ENCODE results near the gene RREB1.

Gene RREB1, protein sequence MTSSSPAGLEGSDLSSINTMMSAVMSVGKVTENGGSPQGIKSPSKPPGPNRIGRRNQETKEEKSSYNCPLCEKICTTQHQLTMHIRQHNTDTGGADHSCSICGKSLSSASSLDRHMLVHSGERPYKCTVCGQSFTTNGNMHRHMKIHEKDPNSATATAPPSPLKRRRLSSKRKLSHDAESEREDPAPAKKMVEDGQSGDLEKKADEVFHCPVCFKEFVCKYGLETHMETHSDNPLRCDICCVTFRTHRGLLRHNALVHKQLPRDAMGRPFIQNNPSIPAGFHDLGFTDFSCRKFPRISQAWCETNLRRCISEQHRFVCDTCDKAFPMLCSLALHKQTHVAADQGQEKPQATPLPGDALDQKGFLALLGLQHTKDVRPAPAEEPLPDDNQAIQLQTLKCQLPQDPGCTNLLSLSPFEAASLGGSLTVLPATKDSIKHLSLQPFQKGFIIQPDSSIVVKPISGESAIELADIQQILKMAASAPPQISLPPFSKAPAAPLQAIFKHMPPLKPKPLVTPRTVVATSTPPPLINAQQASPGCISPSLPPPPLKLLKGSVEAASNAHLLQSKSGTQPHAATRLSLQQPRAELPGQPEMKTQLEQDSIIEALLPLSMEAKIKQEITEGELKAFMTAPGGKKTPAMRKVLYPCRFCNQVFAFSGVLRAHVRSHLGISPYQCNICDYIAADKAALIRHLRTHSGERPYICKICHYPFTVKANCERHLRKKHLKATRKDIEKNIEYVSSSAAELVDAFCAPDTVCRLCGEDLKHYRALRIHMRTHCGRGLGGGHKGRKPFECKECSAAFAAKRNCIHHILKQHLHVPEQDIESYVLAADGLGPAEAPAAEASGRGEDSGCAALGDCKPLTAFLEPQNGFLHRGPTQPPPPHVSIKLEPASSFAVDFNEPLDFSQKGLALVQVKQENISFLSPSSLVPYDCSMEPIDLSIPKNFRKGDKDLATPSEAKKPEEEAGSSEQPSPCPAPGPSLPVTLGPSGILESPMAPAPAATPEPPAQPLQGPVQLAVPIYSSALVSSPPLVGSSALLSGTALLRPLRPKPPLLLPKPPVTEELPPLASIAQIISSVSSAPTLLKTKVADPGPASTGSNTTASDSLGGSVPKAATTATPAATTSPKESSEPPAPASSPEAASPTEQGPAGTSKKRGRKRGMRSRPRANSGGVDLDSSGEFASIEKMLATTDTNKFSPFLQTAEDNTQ (N-terminal part only)

DNA sequence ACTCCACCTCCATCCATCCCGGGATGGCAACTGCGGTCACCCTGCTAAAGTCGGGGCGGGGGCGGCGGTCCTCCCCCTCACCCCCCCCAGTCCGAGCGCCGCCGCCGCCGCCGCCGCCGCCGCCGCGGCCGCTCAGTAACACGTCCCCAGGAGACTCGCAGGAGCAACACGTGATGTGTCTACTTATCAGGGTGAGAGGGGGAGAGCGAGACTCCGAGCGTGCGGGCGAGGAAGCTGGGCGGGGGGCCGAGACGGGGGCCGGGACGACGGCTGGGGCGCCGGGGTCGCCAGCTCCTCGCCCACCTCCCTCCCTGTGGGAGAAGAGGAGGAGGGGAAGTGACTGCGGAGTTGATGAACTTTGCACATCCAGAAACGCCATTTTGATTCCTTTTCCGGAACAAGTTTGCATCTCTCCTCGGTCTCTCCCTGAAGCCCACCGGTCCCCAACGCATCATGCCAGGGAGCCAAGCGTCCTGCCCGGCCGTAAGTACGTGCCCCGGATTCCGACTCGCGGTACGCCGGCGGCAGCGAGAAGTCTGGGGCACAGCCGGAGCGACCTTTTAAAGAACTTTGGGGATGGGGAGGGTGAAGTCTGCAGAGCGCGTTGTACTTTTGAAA is at the start of gene RREB1:
RREB1 (plus strand) TSS at position 384 of the 618 bp plus-strand sequence. CDS start 73,951 bp downstream, outside the sequence.
- no peak for DNase-seq

DNA sequence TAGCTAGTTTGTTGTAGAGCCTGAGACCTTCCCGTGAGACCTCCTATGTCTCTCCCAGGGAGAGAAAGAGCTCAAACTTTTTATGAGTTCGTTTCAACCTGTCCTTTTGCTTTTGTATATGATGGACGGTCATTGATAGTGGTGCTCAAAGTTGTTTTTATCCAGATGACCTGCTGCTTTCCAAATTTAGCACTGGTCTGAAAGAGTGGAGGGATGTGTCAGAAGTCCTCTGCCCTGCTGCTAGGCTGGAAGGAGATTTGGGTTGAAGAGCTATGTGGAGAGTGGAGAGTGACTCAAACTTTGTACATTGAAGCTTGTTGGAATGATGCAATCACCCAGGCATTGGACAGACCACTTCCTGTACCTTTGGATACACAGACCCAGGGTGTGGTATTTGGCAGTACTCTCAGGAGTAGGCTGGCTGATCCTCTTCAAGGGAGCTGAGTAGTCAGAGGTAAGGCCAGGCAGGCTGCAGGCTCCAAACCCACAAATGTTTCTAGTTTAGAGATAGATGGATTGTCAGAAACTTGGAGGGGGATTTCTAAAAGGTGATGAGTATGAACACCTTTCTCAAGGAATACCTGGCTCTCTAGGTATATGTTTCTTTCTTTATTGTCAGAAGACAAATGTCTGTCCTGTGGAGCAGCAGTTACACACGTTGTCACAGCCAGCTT is 49.4 kb upstream of the RREB1 start:
- DNase-seq, result peak; percentile 51

DNA sequence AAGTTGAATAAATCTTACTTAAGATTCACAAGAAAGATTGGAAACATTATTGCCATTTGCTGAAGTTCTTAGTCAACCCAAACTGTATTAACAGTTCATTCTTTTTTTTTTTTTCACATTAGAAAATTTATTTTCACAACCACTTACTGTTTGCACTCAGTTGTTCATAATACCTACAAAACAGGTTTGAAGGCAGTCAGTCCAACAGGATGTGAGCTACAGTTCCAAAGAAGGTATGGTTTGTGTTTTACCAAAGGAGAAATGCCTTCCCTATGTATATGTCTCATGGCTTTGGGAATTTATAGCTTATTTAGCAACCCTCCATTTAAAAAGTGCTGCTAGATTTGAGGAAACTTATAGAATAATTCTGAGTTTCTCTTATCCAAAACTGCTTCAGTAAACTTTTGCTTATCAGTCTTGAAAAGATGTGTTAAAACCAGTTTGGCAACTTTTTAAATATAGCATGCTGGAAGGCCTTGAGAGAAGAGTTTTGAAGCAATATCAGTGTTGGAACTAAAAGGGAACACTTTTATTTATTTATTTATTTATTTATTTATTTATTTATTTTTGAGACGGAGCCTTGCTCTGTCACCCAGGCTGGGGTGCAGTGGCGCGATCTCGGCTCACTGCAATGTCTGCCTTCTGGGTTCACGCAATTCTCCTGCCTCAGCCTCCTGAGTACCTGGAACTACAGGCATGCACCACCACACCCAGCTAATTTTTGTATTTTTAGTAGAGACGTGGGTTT is 46.8 kb upstream of the RREB1 start:
- peak; percentile 7 for DNase-seq

DNA sequence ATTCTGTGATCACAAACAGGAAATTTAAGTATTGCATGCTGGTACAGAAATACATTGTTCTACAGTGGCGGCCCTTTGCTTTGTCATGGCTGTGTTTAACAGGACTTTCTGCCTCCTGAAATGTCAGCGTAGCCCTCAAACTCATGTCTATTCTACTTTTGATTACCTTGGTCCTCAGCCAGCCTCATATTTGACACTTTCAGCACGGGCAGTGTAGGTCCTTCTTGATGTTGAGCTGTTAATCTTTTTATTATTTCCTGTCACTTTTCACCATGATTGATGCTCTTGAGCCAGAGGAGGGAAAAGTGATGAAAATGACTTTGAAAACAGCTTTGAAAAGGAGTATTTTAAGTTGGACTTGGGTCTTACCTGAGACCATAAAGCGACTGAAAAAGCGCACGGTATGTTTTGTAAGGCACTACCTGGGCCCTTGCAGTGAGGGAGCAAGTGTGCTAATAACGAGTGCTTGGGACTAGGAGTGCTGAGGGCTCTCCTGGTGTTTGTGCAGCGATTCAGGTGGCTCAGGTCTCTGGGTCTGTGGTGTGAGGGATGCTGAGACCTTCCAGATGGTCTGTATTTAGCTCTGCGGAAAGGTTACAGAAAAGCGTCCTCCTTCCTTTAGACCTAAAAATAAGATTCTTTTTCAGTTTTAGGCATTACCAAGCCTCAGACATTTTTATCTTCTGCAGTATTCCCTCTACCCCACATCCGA is 45.2 kb upstream of the RREB1 start:
- DNase-seq, result peak; percentile 19

DNA sequence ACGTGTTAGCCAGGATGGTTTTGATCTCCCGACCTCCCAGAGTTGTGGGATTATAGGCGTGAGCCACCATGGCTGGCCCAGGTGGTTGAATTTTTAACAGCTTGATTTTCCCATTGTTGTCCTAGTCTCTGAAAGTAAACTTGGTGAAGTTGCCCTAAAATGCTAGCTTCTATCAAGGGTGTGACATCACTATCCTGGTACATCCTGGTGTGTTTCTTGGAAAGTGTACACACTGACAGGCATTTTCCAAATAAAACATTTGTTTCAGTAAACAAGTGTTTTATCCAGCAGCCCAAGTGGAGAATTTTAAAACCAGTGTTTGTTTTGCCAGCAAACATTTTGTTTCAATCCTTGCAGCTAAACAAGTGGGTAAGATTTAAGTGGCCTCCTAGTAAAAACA is 40.5 kb upstream of the RREB1 start:
- no peak for DNase-seq

DNA sequence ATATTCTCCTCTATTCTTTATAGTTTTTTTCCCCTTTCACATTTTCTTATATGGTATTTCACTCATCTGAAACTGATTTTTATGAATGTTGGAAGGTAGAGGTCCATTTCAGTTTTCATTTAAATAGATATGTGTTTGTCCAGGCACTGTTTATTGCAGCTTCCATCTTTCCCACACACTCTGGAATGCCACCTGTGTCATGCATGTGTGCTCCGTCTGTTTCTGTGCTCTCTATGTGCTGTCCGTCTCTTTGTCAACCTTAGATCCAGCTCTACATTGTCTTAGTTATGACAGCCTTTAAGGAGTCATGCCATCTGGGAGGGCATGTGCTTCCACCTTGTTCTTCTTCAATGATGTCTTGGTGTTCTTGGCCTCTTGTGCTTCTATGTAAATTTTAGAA is 36.4 kb upstream of the RREB1 start:
- no peak for DNase-seq

DNA sequence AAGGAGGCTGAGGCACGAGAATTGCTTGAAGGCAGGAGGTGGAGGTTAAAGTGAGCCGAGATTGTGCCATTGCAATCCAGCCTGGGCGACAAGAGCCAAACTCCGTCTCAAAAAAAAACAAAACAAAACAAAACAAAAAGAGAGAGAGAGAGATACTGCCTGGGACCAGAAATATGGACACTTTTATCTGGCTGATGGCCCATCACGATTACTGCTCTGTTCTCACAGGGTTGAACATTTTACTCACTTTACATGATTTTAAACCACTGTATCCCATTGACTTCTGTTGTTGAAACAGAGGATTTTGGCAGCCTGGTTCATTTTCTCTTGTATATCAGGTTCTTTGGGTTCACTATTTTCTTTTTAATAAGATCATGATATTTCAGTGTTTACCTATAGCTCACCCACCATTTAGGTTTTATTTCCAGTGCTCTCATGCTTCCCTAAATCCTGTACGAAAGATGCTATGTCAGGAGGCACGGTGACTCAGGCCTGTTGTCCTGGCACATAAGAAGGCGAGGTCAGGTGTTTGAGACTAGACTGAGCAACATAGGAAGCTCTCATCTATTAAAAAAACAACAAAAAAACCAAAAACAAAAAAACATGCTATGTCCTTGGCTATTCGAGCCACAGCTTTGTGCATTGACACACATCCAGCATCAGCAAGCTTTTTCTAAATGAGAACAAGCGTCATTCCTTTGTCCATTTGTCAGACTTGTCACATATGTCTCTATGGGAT is 34.5 kb upstream of the RREB1 start:
- DNase-seq, result no peak

DNA sequence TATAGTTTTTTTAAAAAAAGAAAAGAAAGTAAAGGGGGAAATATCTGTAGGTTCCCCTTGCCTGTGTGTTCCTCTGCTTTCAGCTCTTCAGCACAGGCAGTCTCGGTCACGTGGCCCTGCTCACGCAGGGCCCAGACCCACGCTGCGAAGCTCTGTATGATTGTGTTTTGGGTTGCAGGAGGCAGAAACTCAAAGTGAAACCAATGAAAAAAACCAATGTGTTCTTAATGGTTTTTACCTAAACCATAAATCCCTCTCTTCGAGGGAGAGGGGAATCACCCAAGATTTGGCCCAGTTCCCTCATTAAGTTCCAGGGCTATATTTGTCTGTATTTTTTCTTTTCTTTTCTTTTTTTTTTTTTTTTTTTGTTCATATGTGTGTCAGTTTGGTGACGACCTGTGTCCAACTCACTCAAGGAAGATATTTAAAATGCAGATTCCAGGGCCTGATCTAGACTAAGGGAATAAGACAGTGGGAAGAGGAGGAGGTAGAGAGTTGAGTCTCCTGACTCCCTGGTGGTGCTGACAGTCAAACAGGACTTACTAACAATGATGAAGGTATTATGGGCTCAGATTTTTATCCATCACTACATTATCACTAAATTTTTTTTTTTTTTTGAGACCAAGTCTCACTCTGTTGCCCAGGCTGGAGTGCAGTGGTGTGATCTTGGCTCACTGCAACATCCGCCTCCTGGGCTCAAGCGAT is 33.8 kb upstream of the RREB1 start:
- DNase-seq, result no peak

DNA sequence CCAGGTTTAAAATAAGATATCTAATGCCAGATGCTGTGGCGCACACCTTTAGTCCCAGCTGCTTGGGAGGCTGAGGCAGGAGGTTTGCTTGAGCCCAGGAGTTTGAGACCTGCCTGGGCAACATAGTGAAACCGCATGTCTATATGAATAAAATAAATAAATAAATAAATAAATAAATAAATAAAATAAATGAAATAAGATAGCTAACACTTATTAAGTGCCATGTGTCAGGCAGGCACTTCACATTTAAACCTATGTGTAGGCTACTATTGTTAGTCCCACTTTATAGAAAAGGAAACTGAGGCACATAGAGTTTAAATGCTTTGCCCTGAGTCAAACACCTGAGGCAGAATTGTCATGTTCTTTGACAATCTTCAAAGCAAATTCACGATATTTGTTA is 32.9 kb upstream of the RREB1 start:
- DNase-seq, result no peak

DNA sequence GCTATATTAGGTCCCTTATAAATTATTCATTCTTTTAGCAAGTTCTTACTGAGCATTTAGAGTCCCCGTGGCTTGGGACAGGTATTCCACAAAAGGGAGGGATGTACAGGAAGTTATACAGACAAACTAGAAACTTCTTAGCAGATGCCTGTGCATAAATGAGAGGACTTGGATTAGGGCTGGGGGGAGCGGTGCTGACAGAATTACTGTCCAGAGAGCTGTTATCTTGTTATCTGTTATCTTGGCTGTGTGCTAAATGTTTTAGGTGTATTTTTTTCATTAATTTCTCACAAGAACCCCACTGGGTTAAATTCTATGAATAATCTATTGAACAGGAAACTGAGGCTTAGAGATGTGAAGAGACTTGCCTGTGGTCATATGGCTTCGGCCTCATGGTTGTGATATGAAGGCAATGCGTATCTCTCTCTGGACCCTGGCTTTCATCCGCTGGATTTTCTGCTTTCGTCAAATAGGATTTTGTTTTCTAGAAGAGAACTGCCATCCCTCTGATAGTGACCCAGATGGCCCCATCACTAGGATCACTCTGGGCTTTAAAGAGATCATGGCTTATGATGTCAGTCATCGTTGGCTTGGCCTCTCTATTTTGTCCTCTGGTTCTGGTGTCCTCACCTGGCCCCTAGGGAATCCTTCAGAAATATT is 32.3 kb upstream of the RREB1 start:
- DNase-seq, result no peak

DNA sequence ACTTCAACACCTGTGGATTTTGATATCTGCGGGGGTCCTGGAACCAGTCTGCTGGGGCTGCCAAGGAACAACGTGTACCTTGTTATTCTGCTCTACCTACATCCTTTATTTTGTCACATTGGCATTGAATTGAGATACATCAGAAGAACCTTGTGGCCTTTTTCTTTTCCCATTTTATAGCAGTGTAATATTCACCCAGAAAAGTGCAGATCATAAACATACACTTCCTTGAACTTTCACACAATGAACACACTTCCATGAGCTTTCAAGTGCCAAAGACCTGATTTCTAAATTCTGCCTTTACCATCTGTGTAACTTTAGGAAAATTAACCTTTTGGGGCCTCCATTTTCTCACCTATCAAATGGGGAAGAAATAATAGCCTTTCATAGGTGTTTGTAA is 29.9 kb upstream of the RREB1 start:
- no peak for DNase-seq

DNA sequence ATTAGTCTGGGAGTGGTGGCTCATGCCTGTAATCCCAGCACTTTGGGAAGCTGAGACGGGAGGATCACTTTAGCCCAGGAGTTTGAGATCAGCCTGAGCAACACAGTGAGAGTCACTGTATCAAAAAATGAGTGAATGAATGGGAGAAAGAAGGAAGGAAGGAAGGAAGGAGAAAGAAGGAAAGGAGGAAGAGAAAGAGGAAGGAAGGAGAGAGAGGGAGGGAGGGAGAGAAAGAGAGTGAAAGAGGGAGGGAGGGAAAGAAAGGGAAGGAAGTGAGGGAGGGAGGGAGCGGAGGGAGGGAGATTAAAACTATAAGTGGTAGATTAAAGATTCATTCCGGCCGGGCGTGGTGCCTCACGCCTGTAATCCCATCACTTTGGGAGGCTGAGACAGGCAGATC is 28.9 kb upstream of the RREB1 start:
- DNase-seq, result no peak

DNA sequence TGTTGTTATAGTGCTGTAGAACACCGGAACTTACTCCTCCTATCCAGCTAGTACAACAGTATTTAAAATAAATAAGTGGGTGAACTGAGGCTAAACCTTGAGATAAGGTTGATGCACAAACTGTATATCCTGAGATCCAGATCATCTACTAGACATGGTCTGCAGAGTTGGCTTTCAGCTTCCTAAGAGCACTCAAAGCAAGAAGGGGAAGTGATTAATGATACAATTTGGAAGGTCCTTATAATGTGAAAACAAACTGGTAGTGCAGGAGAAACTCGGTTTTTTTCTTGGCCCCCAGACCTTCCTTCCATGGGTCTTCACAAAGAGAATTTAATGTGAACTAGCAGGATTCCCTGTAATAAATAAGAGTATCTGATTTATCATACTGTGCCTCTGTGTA is 27.4 kb upstream of the RREB1 start:
- no peak for DNase-seq

DNA sequence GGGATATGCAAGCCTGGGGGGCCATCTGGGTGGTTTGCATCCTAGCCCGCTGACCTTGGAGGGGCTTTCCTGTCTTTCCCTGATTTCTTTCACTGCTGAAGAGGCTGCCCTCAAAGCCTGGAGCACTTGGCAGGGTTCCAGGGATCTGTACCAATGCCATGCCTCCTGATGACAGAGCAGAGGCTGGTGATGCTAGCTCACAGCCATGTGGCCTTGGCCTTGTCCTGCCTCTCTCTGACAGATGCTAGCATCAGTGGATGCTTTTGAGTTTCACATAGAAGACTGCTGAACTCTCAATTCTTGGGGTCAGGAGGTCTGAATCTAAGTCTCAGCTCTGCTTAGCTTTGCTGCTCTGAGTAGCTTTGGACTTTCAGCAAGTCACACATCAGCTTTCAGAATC is 21.9 kb upstream of the RREB1 start:
- peak; percentile 8 for DNase-seq

DNA sequence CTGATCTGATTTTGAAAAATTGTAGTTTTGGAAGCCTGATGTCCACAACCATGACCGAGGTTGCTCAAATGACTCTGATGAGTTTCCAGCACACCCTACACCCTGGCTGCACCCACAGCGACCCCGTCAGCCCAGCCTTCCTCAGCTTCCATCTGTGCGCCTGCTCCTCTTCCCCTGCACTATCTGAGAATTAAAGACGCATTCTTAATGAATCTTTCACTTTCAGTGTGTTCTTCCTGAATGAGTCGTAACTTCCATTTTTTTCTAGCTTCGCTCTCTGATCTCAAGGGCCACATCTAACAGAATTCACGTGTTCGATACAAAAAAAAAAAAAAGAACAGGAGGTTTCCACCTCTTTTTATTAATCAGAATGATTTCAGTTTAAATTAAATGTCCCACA is 21.3 kb upstream of the RREB1 start:
- DNase-seq, result no peak

DNA sequence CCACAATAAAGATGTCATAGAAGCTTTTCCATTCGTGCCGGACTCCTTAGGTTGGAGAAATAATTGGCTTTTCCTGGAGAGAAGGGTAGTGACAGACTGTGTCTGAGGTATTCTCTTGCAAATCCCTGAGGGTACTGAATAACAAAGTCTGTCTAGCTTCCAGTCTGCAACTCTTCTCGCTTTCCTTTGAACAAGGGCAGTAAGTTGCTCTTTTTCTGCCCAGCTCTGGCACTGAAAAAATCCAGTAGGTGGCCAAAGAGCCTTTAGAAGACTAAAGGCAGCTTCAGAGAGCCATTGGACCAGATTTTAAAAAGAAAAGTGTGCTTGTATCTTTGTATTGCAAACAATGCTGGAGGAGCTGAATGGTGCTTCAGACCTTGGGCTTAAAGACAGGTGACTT is 20.7 kb upstream of the RREB1 start:
- DNase-seq, result no peak

DNA sequence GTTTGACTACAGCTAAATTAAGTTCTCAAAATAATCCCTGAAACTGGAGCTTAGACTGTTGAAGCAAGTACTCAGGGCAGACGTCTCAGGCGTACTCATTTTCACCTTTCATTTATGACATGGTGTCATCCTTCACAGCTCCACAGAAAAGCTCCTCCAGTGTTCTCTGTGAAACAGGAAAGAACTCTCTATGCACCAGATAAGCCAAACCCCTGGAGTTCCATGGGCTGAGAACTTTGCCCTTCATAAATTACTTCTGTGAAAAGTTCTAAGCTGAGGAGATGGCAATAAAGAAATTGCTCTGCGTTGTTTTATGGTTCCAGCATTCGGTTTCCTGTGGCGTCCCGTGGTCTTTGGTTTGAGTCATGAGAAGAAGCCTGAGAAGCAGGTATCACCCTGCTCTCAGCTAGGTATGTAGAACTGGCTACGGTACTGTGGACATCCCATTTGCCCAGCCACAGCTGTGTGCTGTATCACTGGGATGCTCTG is 20.2 kb upstream of the RREB1 start:
- no peak for DNase-seq

DNA sequence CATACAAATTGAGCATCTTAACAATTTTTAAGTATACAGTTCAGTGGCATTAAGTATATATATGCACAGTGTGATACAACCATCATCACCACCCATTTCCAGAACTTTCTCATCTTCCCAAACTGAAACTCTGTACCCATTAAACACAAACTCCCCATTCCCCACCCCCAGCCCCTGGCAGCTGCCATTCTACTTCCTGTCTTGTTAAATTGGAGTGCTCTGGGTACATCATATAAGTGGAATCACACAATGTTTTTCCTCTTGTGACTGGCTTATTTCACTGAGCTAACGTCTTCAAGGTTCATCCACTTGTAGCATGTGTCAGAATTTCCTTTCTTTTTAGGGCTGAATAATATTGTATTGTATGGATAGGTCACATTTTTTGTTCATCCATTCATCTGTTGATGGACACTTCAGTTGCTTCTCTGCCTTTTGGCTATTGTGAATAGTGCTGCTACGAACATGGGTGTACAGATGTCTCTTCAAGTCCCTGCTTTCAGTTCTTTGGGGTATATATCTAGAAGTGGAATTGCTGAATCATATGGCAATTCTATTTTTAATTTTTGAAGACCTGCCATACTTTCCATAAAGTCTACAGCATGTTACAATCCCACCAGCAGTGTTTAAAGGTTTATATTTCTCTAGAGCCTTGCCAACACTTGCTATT is 19.6 kb upstream of the RREB1 start:
- no peak for DNase-seq
